SKM-1 treated with dmso at 0.1 percent for 144 hours (cell line): ENCODE data around the gene HLF.

ENCODE experiments used
- DNase-seq: peaks from one replicate; lab custom pipeline; 2025; ENCODE audit not compliant: unreplicated experiment; lab: John Stamatoyannopoulos, UW

HLF gene

GRCh38 chr17:55264645-55265298 is at the start of gene HLF:
Gene HLF (plus strand): TSS chr17:55264960. CDS start chr17:55265485, 525 bp downstream.
- no peak for DNase-seq

GRCh38 chr17:55215711-55216110 is 49.0 kb upstream of the HLF start:
- DNase-seq: no peak

DNA sequence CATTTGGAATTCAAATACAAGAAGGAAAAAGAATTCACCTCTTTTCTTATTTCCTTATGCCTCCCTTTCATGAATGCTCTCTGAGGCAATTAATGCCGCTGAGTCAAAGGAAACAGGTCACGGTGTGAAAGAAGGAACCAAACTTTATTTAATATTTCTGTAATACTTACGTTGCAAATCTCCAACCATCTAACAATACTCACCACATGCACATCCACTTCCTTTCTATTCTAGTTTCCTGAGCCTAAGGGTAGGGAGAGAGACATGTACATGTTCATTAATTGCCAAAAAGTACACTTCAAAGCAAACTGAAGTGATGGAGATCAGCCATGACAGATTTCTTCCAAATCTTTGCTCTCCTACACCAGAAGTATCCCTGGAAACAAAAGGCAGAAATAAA is 47.9 kb upstream of the HLF start:
- DNase-seq: no peak

DNA sequence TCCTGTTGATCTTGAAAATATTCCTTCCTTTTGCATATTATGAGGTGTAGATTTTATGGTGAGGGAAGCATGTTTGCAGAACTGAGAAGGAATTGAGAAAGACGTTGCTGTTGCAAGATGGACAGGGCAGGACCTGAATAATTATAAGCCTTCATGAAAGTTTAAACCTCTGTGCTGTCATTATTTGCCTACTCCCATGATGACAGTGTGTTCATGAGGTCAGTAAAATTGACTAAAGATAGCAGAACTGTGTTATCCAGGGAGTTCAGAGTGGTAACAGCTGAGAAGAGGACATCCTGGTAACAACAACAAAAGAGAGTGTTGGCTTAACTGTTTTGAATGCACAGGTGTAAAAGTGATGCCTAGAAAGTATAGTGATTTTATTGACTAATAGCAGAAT is 45.3 kb upstream of the HLF start:
- no peak for DNase-seq

DNA sequence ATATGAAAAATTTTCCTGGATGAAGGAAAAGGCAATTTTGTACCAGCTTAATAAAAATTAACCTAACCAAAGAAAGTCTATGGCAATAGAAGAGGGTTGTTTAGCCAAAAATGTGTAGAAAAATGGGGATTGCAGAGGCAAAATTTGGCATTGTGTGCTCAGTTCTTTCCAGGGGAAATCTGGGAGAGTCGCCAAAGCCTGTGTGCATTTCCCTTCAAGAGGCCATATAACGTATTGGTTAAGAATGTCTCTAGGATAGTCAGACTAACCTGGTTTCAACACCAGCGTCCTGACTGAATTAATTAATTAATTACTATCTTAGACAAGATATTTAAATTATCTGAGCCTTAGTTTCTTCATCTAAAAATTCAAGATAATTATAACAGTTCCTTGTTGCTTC is 44.8 kb upstream of the HLF start:
- no peak for DNase-seq

GRCh38 chr17:55223524-55223923 is 41.2 kb upstream of the HLF start:
- DNase-seq: no peak

DNA sequence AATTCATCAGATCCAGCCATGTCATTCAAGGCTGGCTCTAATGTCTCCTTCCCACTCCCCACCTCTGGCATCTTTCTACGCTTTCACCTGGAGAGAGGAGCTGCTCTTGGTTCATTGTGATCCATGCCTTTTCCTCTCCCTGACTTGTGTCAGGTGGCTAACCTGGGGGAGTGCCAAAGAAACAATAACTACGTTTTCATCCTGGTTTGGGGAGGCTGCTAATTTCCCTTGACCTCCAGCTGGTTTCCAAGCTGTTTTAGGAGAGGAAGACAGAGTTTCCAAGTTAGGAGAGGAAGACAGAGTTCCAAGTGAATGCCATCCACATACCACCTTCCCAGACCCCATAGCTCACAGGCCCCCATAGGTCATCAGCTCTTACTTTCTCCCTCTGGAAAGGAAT is 40.0 kb upstream of the HLF start:
- DNase-seq: no peak

DNA sequence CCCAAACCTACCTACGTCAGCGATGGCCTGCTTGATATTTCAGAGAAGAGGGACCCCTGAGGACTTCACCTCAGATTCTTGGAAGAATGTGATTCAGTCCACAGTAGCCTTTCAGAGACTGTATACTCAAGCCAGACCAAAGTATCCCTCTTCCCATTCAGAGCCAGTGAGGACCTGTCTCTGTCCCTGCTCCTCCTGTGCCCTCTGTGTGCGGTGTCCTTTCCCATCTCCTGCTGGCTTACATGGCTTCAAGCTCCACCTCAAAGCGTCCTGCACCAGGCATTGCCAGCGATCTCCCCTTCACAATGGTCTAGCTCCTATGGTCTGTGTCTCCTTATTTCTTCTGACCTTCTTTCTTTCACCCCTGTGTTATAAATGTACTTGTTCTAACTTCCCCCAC is 39.5 kb upstream of the HLF start:
- DNase-seq: no peak

DNA sequence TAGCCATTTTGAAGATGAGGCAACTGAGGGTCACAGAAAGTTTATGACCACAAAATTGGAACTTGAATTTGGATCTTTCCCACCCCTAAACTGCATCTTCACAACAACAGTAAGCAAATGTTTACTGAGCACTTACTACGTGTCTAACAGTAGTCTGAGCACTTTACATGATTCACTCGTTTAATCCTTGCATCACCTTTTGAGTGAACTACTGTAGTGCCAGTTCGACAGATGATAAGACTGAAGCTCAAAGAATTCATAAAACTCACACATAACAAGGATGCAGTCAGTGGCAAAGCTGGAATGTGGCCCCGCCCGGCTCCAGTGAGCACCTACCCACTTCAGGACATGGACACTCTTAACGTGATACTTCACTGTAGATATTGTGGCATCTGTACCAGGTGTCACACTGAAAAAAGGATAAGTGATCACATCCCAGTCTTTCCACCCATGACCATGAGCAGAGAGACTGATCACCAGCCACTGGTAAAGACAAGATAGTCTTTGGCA is 36.0 kb upstream of the HLF start:
- no peak for DNase-seq

DNA sequence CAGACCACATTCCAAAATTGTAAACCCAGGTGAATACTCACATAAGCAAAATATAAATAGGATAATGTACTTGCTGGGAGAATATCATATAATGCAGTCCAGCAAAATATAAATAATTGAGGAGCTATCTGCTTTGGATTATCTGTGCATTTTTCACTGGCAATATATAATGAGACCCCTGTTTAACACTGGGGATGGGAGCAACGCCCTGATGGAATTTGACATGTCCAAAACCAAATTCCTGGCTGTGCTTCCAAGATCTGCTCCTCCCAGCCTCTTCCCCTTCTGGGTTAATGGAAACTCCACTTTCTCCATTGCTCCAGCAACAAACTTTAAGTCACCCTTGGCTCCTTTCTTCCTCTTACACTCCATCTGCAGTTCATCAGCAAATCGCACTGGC is 35.5 kb upstream of the HLF start:
- DNase-seq: no peak

DNA sequence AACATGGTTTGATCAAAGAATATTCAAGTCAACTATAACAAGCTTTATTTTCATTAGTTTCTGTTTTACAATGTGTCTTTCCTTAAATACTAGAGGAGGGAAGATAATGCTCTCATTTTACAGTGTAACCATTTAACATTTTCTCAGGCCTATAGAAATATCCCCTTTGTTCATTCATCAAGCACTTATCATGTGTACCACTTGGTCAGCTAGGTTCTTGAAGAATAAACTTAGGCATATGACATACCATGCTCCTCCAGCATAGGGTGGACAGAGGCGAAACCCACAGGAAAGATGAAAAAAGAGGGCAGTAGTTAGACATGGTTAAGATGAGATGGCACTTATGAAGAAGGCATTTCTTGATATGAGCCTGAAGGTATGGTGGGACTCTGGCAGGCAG is 34.0 kb upstream of the HLF start:
- no peak for DNase-seq

GRCh38 chr17:55233840-55234239 is 30.9 kb upstream of the HLF start:
- DNase-seq: no peak

DNA sequence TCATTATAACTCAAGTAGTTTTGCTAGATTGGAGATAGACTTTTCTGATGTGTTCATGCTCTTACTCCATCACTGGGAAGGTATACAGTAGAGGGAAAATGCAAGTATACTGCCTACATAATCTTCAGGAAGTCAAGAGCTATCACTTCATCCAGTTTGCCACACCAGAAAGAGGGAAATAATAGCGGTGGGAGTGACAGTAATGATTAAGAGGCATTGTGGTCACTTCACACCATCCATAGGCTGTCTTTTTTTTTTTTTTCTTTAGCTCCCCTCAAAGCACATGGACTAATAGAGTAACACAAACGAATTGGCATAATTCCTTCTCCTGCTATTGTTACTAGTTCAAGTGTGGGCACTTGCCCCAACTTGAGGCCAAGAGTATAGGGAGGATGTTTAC is 28.4 kb upstream of the HLF start:
- DNase-seq: no peak

DNA sequence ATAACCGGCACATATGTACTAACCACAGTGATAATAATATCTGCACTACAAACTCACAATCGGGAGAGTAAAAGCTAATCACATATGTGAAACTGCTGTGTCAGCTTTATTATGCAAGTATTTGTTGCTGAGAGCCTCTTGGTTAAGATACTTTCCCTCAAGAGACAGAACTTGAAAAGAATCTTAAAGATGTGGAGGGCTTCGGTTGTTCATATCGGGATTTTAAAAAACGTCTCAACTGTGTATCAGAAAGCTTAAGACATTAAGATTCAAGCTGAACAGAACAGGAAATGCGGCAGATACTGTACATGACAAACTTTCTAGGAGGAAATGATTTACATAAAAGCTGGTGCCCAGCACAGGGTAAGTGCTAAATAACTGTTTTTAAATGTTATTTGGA is 27.5 kb upstream of the HLF start:
- no peak for DNase-seq

DNA sequence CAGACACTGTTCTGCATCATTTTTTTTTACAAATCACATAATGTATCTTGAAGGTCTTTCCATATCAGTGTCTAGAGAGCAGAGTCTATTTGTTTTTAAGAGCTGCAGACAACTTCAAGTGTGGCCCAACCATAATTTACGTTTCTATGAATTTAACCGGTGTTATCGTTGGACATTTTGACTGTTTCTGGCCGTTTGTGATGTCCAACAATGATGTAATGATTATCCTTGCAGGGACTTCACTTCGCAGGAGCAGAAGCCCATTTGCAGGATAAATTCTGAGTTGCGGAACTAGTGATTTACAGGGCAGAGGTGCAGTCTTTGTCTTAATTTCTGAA is 26.9 kb upstream of the HLF start:
- DNase-seq: no peak

DNA sequence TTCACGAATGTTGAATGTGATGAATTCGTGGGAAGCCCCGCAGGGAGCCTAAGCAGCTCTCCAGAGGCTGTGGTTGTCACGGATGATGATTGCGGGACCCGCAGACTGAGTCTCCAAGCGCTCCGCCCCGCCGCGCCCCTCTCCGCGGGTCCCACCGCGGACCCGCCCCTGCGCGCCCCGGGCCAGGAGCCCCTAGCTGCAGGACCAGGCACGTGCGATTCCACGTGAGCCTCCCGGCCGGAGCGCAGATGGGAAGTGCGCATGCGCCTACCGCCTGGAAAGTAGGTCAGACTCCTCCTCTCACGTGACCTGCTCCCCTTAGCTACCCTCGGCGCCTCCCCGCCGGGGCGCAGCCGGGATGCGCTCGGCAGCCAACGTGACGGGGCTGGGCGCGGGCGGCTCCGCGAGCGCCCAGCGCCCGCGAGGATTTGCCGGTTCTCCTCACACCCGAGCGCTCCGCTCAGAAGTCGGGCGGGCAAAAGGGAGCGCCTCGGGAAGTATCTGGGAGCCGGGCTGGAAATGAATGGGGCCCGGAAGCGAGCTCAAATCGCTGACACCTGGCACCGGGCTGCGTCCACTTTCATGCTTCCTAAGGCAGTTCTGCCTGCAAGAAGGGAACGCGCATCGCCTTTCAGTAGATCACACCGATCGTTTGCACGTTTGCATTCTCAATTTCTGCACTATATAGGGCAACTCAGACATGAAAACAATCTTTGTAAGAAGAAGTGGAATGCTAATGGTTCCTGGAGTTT is 26.4 kb upstream of the HLF start:
- peak; percentile 29 for DNase-seq

- DNase-seq: no peak
Measured at GRCh38 chr17:55238931-55239297, 25.8 kb upstream of the HLF start.

DNA sequence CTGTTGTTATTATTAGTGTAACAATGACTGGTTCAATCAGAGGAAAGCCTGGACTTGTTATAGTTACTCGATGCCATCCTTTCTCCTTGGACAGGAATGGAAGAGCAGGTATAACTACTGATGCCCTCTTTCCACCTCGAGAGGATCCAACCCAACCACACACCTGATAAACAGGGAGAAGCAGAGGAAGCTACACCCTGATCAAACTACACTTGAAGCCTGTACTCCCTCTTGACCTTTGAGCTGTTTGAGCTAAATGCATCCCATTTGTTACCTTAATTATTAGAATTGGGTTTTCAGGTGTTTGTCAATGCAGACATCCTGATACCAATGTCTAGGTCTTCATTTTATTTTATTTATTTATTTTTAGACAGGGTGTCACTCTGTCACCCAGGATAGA is 23.7 kb upstream of the HLF start:
- no peak for DNase-seq

- no peak for DNase-seq
Measured at GRCh38 chr17:55242476-55242875, 22.3 kb upstream of the HLF start.

DNA sequence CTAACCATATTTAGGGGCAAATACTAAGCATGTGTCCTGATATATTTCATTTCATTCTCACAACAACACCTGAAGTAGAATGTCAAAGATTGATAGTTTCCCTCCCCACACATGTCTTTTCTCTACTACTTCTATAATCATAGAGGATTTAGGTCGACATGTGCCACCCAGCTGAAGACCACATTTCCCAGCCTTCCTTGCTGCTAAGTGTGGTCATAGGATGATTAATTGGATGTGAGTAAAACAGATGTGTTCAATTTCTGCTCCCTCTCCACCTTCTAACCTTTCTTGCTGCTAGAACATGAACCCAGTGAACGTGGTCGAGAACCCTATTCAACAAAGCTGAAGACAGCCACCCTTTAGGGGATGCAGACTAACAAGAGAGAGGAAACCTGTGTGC is 18.8 kb upstream of the HLF start:
- no peak for DNase-seq

DNA sequence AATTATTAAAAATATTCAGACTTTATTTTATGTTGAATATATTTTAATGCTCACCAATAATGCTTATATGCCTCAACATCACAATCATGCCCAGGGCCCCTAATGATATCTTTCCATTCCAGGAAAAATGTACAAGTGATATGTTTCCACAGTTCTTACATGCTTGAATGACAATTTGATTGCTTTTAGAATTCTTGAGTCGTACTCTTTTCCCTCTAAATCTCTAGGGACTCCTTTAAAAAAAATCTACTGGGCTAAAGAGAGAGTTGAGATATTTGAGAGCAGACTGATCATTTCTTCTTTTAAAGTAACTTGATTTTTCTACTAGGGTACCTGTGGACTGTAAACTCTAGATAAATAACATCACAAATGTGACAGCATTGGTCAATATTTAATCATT is 18.2 kb upstream of the HLF start:
- no peak for DNase-seq

DNA sequence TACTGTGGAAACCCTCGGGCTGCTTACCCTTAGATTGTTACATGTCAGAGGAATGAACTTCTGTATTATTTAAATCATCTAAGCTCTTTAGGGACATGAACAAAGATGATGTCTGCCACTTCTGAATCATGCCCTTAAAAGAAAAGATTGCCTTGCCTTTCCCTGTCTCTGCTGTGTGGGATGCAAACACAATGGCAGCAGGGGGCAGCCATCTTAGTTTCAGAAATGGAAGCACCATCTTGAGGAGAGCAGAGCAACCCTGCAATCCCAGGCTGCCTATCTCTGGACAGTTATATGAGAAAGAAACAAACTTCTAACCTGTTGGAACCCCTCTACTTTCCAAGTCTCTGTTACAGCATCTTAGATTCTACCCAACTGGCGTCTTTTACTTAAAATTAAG is 16.7 kb upstream of the HLF start:
- DNase-seq: no peak

DNA sequence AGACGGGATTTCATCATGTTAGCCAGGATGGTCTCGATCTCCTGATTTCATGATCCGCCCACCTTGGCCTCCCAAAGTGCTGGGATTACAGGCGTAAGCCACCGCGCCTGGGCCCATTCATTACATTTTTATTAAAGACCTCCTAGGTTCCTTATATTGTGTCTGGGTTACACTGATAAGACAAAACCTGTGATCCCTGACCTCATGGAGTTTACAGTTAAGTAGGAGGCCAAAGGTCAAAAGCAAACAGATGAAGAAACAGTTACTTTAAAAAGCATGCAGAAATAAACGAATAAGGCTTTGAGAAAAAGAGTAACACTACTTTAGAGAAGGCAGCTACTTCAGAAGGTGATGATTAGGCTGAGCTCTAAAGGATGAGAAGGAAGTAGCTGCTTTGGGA is 14.9 kb upstream of the HLF start:
- DNase-seq: no peak
